GM12875 (cell line): Measurements from ENCODE around the gene TAF15.
A peak's percentile ranks its signal among the peaks of the same experiment; 100 is the strongest.

Experiments
- H3K4me3 ChIP-seq: one replicate; pipeline ENCODE4 v1.5.1; 2011; ENCODE audit warnings: low read depth, low read length, control low read depth
- TF ChIP-seq, protein P1 (sequence below): IDR thresholded peaks from 2 replicates; pipeline ENCODE4 v1.5.1; 2011; ENCODE audit warnings: low read depth, mild to moderate bottlenecking, control low read depth, inconsistent platforms, low read length, moderate library complexity, borderline replicate concordance; ENCODE audit not compliant: insufficient read depth

The TAF15 gene

DNA sequence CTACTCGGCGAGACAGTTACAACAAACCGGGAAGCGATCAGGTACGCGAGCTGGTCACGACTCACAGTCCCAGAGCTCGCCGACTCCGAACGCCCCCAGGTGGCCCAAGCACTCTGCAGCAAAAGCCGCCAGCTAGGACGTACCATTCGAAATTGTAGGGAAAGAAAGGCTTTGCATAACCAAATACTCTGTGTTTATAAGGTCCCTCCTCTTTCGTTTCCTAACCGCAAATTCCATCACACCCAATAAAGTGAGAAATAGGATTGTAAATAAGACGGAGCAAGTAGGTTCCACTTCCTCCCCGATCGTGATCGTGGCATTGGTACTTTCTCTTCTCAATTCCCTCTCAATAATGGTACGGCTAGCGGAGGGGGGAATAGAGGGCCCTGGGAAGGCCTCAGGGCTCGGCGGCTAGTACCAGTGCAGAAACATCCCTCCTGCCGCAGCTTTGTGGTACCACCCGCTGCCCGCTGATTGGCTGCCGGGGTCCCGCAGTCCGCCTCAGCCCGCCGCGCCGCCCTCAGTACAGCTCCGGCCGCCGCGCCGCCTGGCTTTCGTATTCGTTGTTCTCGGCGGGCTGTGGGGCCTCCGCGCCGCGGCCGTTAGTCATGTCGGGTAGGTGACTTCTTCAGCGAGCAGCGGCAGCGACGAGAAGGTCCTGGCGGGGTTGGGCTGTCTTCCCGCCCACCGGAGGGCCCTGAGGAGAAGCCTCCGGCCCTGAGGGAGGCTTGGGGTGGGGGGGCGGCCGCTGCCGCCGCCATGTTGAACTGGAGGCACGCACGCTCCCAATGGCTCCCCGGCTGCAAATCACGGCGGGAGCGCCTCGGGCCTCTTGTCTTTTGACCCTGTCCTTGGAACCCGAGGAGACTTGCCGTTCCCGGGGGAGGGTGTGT is at the start of gene TAF15:
Gene TAF15, plus strand, starts transcription at position 523 of the 893 bp plus-strand sequence. Its CDS starts 86 bp downstream, at position 609.
- peak within 1 kb of the TSS; percentile 96 for H3K4me3 ChIP-seq
- TF ChIP-seq, protein P1, sequence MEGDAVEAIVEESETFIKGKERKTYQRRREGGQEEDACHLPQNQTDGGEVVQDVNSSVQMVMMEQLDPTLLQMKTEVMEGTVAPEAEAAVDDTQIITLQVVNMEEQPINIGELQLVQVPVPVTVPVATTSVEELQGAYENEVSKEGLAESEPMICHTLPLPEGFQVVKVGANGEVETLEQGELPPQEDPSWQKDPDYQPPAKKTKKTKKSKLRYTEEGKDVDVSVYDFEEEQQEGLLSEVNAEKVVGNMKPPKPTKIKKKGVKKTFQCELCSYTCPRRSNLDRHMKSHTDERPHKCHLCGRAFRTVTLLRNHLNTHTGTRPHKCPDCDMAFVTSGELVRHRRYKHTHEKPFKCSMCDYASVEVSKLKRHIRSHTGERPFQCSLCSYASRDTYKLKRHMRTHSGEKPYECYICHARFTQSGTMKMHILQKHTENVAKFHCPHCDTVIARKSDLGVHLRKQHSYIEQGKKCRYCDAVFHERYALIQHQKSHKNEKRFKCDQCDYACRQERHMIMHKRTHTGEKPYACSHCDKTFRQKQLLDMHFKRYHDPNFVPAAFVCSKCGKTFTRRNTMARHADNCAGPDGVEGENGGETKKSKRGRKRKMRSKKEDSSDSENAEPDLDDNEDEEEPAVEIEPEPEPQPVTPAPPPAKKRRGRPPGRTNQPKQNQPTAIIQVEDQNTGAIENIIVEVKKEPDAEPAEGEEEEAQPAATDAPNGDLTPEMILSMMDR = peak; percentile 79

DNA sequence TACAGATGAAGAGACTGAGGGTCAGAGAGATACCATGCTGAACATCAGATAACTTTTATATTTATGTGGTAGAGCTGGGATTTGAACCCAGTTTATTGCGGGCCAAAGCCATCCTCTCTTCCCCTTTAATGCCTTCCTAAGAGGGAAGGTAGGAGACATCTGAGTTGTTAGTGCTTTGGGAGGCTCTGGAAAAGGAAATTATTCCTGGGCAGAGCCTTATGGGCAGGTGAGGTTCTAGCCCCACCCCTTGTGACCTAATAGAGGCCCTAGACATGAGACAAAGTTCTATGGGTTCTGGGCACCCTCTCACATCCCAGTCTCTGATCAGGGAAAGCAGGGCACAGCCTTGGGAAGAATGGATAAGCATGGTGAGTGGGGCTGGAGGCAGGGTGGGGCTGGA is 48.7 kb upstream of the TAF15 start, which contains the start of gene C17orf50:
Gene C17orf50, plus strand, starts transcription at position 301 of the 400 bp plus-strand sequence. Its CDS starts 55 bp downstream, at position 356.
- no peak within 1 kb of the TSS for H3K4me3 ChIP-seq
- TF ChIP-seq, protein P1 = no peak

DNA sequence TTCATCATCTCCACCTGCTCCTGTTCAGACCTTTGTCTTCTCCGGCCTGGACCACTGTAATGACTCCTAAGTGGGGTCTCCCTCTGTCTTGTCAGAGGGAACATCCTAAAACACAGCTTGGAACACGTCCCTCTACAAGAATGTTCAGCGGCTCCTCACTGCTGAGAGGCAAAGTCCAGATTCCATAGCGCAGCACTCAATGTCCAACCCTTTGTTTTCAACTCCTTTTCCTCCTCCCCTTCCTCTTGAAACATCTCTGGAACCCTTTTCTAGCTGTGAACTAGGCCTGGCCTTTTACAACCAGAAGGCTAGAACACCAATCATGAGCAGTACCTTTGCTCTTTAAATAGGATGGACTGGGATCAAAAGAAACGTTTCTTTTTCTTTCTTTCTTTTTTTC is 47.7 kb upstream of the TAF15 start:
- TF ChIP-seq, protein P1 = no peak
- no peak overlapping the region for H3K4me3 ChIP-seq

DNA sequence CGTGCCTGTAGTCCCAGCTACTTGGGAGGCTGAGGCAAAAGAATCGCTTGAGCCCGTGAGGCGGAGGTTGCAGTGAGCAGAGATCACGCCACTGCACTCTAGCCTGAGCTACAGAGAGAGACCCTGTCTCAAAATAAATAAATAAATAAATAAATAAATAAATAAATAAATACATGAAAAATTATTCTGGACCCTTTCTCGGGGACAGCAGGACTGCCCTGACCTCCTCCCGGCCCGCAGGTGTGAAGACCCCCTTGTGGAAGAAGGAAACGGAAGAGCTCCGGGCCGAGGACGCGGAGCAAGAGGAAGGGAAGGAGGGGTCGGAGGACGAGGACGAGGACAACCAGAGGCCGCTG is 45.5 kb upstream of the TAF15 start:
- TF ChIP-seq, protein P1 = no peak
- no peak overlapping the region for H3K4me3 ChIP-seq

DNA sequence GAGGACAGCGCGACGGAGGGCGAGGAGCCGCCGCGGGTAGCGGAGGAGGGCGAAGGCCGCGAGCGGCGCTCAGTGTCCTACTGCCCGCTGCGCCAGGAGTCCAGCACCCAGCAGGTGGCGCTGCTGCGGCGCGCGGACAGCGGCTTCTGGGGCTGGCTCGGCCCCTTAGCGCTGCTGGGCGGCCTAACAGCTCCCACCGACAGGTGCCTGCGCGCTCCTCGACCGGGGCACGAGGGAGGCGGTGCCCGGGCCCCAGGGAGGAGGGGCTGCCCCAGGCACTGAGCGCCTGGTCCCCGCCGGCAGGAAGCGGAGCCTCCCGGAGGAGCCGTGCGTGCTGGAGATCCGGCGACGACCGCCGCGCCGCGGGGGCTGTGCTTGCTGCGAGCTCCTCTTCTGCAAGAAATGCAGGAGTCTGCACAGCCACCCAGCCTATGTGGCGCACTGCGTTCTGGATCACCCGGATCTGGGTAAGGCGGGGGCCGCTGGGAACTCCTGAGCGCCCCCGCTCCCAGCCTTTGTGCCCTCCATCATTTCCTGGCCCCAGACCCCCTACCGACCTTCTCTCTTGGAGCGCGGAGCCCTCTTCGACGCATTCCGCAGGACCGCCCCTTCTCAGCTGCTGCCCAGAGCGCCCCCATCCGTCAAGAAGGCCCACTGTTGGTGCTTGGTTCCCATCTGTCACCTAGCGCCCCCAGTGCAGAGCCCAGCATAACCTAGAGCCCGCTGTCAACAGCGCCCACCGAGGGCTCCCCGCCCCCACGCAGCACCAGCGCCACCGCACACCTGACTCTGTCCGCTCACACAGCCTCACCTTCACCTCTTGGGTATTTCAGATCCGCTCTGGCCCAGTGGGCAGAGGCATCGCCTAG is 44.9 kb upstream of the TAF15 start:
- TF ChIP-seq, protein P1 = peak; percentile 99
- peak overlapping the region; percentile 35 for H3K4me3 ChIP-seq

DNA sequence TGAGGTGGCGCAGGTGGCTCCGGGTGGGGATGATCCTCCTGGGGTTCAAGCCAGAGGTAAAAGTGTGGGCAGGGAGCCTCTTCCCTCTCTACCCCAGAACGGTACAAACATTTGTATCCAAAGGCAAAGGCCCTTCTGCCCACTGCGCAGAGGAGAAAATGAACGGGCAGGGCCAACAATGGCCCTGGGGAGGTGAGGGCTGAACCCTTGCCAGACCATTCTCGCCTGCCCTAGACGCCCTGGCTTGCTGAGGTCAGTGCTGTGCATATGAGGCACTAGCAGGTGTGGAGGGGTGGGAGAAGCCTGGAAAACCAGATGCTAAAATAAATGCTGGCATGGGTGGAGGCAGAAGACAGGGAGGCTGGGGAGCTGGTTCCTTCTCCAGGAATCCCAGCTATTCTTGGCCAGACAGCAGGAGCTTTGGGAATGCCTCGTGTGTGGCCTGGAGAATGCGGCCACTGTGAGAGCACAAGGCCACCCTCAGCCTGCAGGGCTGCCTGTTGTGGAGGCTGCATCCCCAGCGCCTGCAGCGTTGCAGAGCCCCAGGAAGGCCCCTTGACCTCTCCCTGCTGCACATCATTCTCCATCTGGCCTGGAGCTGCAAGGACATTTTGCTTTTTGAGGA is 44.1 kb upstream of the TAF15 start:
- no peak overlapping the region for H3K4me3 ChIP-seq

More for the DNA sequence above, 44.1 kb upstream of the TAF15 start:
- TF ChIP-seq, protein P1 = no peak
